SK-N-DZ (cell line): Measurements from ENCODE around the gene ATXN1.
"Not testable (repeated sequence)": the region's sequence is repeated elsewhere in the genome, so short reads cannot be mapped to it uniquely, and the experiment has no call there.

Experiments
- DNase-seq: peaks from one replicate; pipeline ENCODE4 v3.0.0-alpha.2; 2015; ENCODE audit warnings: low spot score

ATXN1 gene

DNA sequence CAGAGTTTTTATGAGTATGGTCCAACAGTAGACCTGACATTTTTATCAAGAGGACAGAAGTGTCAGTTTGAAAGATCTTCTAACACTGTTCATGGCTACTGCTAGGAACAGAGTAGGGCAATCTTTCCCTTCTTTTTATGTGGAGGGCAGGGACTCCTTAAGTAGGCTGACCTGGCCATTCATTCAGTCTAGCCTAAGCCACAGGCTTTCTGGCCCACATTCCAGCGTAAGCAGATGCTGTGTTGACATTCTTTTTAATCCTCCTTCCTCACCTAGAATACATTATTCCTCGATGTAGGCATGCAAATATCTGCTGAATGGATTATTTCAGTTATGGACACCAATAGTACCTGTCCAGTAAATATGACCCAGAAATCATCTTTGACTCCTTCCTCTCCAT is 188.3 kb downstream of the ATXN1 start:
- DNase-seq = no peak

DNA sequence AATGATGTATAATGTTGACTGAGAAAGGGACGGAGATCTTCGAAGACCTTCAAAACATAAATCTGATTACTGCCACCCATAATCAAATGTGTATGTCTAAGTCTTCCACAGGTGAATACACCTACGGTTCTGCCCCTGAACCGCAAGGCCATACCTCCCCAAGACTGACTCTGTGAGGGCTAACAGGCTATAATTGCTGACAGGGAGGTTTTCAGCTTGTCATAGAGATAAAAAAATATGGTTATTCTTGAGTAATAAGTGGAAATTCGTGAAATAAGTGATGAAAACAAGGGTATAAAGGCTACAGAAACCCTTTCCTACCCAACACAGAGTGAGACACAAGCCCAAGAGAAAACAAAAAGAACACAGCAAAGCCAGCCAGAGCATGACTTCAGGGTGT is 188.9 kb downstream of the ATXN1 start:
- no peak for DNase-seq

DNA sequence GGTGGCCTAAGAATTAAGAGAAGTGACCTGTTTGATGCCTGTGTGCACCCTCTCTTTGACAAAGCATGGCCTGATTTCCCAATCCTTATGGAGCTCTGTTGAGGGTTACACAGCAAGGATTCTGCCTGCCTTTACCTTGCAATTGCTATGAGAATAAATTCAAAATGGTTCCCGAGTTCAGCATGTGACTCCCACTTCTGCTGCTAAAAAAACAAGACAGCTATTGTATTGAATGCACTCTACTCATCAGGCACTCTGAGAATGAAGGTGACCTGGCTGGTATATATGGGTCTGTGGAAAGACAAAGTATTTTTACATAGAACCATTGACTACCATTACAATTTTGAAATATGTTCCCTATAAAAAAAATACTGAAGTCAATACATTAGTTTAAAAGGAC is 190.3 kb downstream of the ATXN1 start:
- no peak for DNase-seq

DNA sequence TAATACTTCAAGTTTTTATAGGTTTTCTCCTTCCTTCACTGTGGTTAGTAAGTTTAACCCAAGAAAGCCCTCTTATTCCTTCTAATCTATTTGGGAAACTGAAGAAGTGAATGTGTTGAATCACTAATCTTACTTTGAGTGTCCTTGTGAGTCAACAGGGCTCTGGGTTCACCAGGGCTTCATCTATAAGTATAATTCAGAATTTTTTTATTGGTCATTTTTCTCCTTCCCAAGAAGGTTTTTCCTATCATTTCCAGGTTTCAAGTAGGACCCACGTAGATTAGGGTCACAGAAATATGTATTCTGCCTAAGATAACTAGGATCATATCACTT is 191.1 kb downstream of the ATXN1 start:
- DNase-seq = no peak

DNA sequence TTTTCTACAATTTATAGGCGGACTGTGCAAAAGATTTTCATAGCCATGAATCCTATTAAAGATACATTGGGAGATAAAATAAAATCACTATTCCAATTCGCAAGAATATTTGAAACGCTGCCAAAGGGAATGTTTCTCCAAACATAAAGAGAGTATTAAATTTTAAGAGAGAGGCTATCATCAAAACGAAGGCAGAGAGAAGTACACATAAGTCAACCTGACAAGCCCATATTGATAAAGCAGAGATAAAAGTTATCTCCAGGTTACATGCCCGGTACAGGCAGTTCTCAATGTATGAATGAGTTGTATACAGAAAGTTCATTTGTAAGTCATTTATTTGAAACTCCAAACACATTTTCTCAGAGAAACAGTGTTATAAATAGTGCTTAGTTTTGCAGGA is 193.1 kb downstream of the ATXN1 start:
- DNase-seq = no peak

DNA sequence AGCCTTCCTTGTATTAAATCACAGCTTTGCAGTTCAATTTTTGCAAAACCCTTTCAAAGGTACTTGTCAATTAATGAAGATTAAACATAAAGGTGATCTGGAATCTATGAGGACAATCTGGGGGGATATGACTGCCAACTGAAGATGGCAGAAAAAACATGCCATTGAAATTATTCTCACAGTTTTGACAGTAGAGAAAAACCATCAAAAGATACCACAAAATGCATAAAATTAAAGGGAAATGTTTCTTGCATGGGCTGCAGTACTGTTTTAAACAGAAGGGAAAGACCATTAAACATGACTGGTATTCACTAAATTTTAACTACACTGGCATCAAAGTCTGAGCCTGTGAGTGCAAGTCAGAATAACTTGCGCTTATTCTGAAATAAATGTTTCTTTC is 194.2 kb downstream of the ATXN1 start:
- DNase-seq = no peak

DNA sequence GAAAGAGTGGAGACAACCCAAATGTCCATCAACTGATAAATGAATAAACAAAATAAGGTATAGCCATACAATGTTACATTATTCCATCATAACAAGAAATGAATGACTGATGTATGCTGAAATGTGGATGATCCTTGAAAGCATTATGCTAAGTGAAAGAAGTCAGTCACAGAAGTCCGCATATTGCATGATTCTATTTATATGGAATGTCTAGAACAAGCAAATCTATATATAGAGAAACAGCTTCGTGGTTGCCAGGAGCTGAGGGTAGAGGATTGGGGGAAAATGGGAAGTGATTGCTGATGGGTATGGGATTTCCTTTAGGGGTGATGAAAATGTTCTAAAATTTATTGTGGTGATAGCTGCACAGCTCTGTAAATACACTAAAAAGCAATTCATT is 196.8 kb downstream of the ATXN1 start:
- DNase-seq = no peak

DNA sequence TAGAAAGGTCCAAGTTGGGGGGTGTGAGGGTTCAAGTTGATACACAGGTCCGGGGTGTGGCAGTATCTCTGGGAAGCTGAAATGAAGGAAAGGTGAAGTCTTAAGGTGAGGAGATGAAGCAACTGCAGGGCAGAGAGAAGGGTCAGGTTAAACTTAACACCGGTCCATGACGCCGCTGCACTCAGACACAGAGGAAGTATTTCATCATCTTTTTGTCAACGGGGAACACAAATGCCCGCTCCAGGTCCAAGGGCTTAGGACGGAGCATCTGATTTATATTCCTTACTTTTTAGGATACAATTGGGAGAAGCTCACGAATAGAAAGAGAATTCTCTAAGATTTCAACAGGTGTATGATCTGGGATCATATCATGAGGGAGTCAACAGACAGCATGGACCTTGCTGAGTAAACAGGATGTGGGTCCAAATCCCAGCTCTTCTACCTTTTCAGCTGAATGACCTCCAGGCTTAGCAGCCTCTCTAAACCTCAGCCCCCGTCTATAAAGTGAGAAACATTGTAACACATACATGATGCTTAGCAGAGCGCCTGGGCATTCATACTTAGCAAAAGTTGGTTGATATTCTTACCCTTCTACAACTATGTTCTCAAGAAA is 197.5 kb downstream of the ATXN1 start:
- DNase-seq = no peak

DNA sequence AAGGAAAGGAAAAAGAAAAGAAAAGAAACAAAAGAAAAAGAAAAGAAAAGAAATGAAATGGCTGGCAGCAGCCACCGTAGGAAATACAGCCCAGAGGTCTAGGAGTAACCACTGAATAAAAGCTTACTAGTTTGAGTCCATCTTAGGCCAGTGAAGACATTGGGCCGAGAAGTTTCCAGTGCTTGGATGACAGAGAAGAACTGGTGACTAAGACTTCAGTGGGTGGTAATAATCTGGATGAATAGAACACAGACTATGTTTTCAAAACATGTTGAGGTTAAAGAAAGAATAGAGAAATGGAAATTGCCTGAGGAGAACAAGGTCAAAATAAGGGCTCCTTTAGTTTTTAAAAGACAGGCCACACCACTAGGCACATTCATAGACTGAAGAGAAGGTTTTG is 198.8 kb downstream of the ATXN1 start:
- DNase-seq = no peak

DNA sequence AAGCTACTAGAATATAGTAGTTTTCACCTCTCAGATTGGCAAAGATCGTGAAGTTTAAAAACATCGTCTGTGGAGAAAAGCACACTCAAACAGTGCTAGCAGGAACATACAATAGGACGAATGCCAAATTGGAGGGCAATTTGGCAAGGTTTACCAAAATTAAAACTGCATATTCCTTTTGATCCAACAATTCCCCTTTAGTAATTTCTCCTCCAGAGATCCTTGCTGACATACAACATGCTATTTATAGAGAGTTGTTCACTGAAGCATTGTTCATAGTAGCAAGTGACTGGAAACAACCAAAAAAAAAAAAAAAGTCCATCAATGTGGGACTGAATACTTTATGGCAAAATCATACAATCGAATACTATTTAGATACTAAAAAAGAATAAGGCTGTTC is 202.2 kb downstream of the ATXN1 start:
- no peak for DNase-seq

DNA sequence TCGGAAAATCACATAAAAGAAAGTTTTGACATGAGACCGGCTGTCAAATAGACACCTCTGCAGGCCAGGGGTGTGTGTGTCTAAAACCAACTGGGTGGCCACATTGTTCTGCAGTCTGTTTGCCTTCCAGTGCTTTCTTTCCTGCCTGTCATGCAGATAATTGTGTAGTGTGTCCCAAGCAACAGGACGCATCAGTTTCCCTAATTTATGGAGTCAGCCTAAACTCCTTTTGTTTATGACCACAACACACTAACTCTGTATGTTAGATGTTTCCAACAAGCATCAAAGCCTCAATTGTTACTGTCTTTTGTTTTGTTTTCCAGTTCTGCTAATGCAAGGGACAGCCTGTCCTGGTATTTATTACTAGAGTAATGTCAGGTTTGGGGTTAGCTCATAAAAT is 205.7 kb downstream of the ATXN1 start:
- DNase-seq = no peak

DNA sequence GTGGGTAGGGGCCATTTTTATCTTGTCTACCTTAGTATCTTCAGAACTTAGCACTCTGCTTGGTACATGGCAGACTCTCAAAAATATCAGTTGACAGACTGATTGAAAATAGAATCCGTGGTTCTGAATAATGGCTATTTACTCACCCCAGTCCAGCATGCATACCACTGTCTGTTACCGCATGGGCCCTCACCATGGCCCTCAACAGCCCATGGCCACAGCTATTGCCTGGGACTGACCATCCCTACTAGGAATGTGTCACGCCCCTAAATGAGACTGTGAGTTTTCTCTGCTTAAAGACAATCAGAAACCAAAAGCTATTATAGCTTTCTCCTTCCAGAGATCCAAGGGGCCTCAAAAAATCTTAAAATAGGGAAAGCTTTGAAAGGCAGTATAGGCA is 207.7 kb downstream of the ATXN1 start:
- DNase-seq = no peak

DNA sequence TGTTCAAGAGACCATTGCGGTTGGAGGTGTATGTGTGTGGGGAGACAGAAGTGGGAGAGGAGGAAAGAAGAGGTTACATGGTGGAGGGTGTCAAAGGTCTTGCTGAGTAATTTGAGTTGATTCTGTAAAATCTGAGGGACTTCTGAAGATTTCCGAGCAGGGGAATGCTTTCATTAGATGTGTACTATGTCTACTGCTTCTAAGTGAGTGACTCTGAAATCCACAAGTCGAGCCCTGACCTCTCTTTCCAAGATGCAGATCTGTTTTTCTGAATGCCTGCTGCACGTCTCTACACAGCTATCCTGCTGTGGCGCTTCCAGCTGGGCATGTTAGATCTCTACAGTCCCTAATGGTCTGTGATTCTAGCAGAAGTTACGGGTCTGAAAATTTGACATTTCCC is 209.8 kb downstream of the ATXN1 start:
- no peak for DNase-seq

DNA sequence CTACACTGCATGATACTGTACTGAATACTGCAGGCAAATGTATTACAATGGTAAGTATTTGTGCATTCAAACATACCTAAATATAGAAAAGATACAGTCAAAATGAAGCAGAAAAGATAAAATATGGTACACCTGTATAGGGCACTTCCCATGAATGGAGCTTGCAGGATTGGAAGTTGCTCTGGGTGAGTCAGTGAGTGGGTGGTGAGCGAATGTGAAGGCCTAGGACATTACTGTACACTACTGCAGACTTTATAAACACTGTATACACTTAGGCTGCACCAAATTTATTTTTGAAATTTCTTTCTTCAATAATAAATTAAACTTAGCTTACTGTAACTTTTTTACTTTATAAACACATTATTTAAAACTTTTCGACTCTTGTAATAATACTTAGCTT is 213.1 kb downstream of the ATXN1 start:
- no peak for DNase-seq

DNA sequence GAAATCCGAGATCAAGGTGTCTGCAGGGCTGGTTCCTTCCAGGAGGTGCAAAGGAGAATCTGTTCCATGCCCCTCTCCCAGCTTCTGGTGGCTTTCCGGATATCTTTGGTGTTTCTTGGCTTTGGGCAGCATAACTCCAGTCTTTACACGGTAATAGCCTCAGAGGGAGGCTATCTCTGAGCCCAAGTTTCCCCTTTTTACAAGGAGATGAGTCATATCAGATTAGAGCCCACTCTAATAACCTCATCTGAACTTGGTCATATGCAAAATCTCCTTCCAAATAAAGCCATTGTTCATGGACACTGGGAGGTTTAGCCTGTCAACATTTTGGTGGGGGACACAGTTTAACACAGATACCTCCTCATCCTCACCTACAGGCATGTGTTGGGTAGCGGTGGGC is 213.7 kb downstream of the ATXN1 start:
- DNase-seq = no peak

DNA sequence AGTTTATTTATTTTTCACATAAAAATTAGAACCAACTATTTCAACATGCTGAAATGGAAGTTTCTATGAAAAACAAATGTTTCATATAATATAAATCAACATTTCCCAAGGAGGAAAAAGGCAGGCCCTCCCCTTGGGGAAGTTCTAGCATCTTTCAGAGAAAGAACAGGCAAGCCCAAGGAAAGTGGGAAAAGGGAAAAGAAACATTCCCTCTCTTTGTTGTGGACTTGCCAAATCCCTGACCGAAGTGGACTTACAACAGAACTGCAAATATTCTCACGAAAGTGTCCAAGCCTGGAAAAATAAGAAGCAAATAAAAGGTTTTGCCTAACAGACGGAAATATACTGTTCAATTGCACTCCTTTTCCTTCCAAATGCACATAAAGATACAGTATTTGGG is 214.4 kb downstream of the ATXN1 start:
- no peak for DNase-seq

DNA sequence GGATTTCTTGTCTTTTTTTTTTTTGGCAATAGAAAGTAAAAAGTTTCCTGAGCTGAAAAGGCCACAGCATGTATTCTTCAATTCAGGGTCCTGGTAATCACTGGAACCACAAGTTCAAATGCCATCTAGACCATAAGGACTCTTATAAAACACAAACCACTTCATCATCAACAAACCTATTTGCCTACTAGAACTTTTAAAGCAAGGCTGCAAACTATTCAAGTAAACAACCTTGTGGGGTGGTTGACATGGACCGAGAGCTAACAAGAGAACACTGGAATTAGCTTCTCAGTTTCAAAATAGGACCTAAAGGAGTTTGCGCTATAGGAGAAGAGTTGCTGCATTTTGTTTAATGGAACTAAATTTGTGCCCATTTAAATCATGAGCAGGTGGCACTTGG is 215.9 kb downstream of the ATXN1 start:
- DNase-seq = no peak

DNA sequence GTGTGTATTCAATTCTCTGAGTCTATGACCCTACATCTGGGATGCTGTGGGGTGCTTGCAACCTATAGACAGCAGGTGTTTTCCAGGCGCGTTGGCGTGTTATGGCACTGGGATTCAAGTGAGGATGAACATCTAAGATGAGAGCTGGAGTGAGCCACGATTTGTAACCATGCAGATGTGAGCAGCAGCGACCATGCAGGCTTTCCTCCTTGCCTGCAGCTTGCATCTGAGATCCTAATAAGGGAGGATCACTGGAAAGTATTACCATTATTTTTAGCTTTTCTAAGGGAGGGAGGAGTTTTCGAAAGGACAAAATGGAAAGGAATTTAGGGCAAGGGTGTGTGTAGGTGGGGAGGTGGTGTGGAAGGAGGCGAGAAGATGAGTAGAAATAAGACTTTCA is 216.7 kb downstream of the ATXN1 start:
- DNase-seq = no peak

DNA sequence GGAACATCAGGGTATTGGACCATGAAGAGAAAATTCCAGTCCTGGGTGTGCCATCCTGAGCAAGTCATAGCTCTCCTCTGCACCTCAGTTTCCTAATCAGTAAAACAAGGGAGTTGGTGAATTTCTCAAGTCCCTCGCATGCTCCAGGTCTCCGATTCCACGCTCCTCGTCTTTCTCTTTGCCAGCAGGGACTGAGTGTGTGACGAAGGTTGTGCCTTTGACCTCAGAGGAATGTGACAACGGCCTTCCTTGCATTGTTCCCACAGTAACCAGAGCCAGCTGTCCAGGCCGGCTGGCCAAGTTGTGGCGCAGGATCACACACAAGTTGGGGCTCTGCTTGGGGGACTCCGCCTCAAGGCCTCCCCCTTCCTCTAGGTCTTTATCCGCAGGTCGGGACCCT is 217.3 kb downstream of the ATXN1 start:
- DNase-seq = no peak

DNA sequence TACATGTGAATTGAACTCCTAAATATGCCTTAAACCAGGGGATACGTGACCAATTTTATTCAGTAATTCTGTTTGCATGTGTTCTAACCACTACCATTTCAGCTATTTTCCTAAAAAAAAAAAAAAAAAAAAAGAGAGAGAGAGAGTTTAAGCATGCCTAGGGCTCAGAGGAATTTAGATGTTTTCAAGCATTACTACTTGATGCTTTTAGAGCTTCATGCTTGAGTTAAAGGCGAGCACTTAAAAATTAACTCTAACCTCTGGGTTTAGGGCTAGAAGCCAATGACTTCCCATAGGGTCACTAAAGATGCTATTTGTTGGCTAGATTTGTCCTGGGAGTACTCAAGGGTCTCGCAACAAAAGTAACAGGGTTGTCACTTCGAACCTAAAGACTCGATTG is 217.7 kb downstream of the ATXN1 start:
- no peak for DNase-seq

DNA sequence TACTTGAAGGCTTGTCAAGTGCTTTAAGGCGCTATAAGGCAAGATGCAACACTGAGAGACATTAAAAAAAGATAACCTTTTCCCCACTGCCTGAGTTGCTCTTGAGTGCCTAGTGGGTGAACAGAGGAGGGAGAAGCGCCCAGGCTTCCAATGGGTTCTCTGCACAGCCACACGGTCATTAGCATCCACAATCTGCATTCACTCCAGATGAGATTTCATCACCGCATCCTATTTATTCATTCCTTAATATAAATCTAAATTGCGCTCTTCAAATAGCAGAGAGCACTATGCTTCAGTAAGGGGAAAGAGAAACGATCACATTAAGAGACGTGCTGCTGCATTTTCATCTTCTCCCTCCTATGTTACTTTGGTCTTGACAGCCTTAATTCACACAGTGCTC is 219.2 kb downstream of the ATXN1 start:
- DNase-seq = no peak

DNA sequence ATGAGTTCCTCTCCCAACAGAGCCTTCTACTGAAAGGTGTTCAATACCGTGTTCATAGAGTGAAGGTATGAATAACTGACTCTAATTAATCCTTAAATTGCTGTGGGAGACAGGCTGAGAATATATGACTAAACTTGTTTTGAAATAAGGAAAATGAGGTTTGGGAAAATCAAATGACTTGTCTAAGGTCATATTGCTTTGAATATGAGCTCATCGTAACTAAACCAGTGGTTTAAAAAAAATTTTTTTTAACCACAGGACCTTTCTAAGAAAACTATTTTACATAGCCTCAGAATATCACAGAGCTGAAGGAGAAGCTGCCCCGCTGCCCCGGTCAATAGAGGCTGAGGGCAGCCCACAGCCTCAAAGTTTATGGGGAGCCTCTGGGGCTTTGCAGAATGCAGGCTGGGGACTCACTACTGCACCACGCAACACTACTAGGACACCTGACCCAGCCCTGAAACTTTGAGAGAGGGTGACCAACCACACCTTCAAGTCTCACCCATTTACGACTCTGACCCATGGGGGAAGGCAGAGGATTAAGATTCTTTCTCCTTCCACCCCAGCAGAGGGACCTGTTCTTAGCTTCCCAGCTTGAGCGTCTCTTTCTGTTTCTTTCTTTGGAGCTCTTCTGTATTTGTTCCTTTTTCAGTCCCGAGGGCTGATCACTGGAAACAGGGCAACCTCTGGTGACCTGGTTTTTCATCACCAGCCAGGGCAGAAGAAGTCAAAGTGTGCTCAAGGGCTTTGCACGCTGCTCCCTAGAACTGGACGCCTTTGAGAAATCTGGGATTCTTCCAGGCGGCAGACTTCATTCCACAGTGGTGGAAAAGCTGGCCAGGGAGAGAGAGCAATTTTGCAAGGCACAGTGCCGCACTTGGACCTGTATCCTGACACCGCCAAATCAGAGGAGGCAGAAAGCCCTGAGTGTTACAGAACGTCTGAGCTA is 220.2 kb downstream of the ATXN1 start:
- DNase-seq = no peak

DNA sequence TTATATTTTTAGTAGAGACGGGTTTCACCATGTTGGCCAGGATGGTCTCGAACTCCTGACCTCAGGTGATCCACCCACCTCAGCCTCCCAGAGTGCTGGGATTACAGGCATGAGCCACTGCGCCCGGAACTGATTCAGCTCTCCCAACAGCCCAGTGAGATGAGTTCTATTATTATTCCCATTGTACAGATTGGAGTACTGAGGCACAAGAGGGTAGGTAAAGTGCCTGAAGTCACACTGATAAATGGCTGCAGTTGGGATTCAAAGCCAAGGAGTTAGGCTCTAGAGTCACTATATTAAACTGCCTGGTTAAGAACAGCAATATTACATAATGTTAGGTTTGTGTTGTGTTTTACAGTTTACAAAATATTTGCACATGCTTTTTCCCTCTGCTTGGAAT is 220.9 kb downstream of the ATXN1 start:
- not testable (repeated sequence) for DNase-seq
